Erythroblast (primary cell): Measurements from ENCODE around the gene RPL28.
A peak's percentile ranks its signal among the peaks of the same experiment; 100 is the strongest.
"Not testable (repeated sequence)": the region's sequence is repeated elsewhere in the genome, so short reads cannot be mapped to it uniquely, and the experiment has no call there.

Experiments used
- DNase-seq, 2 experiments: peaks; one replicate each; lab custom pipeline; 2025; lab: John Stamatoyannopoulos, UW
- GATA1 ChIP-seq: IDR thresholded peaks from 2 replicates; pipeline ENCODE4 v1.6.1; 2011; ENCODE audit warnings: low read depth, mild to moderate bottlenecking, control low read depth, low read length, moderate library complexity
- POLR2A ChIP-seq: IDR thresholded peaks from 2 replicates; pipeline ENCODE4 v1.6.1; 2011; ENCODE audit warnings: mild to moderate bottlenecking, low read length

RPL28 gene

GRCh38 chr19:55402509-55402908, 16.8 kb downstream of the RPL28 start:
- TF ChIP-seq POLR2A (no peak), GATA1 (no peak)
- DNase-seq, result no peak

DNA sequence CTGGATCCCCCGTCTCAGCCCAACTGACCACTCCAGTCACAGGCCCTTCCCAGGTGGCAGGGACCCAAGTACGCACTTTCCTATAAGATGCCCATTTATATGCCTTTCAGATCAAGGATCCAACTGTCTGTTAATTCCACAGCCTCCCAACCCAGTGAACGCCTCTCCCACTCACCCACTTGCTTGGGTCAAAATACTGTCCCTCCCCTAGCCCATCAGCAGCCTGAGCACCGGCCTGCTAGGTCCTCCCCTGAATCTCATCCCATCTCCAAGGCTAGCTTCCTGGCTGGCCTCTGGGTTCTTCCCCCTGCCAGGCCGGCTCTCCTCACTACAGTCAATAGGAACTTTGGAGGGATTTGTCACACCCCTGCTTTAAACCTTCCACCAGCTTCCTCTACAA, 19.9 kb downstream of the RPL28 start:
- DNase-seq, result no peak
- TF ChIP-seq GATA1 (no peak), POLR2A (no peak)

DNA sequence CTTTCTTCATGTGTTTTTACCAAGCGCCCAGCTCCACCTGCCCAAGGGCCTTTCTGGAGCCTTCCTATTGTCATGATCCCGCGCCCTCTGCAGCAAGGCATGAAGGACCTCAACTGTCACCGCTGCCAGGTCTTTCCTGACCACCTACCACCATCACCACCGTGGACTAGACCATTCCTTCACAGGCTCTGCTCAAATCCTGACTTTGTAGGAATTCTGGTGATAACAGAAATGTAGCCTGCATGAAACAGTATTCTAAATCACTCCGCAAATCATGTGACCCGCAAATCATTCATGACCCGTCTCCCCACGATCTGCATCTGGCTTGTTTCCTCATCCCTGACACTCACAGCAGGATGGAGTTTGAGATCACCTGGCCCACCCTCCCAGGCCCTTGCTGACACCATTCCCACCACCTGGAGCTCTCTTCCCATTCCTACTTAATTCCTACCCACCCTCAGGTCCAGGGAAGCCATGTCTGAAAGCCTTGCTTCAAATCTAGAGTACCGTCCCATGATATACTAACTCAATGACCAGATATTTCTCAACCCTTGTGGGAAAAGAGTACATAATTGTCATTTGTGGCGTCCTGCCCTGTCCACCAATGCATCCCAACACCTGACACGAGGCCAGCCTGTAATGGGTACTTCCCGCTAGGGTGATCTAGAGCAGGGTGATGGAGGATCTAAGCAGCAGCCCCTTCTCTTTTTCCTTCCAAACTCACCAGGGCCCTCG, 20.5 kb downstream of the RPL28 start:
- peak in 1 of 2 experiments; percentile 51 for DNase-seq
- TF ChIP-seq POLR2A, result no peak
- TF ChIP-seq GATA1, result no peak

DNA sequence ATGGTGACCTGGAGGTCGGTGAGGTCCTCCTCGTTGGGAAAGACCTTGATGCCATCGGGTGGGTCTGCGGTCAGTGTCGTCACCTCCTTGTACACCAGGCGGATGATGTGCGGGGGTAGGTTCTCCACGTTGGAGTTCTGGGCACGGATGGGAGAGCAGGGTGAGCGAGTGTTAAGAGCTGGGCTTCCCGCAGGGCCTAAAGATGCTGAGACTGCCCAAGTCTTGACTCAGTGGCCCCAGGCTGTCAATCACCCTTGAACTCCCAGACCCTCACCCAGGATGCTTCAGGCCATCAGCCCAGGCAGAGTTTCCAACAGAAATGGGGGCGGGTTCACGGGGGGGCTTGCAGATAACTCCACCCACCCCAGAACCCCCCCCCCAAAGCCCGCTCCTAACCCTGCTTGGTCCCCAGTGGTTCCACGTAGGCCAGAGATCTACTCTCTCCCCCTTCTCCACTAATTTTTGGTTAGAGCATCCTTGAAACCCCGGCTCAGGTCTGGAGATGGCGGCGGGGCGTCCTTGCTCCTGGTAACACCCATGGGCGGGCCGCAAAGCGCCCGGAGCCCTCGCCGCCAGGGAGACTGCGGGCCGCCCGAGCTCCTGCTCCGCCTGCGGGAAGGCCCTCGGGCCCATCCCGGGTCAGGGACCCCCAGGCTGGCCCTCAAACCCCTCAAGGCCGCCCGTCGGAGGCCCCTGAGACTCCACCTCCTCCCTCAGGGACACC, 21.3 kb downstream of the RPL28 start:
- peak; percentile 76 to 86 for DNase-seq

DNA sequence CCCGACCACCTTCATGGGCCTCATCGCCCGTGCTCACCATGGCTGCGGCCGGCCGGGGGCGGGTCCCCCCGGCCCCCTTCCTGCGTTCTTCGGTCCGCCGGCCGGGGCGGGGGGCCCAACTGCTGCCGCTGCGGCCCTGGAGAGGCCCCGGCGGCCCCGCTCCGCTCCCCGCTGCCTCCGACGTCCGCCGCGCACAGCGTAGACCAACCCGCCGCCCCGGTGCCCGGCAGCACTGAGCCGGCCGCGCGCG, 21.7 kb downstream of the RPL28 start, which contains the start of gene UBE2S:
Gene UBE2S (minus strand): TSS at position 239 of the 250 bp plus-strand sequence. CDS start 199 bp downstream, at position 40.
- peak; percentile 96 for TF ChIP-seq POLR2A
- DNase-seq, result not testable (repeated sequence)

More for the DNA sequence above, 21.3 kb downstream of the RPL28 start:
- no peak for TF ChIP-seq POLR2A
- TF ChIP-seq GATA1, result no peak

GRCh38 chr19:55407800-55408532, 22.2 kb downstream of the RPL28 start:
- DNase-seq, result peak; percentile 98 to 99
- TF ChIP-seq POLR2A, result peak; percentile 72
- TF ChIP-seq GATA1, result no peak

DNA sequence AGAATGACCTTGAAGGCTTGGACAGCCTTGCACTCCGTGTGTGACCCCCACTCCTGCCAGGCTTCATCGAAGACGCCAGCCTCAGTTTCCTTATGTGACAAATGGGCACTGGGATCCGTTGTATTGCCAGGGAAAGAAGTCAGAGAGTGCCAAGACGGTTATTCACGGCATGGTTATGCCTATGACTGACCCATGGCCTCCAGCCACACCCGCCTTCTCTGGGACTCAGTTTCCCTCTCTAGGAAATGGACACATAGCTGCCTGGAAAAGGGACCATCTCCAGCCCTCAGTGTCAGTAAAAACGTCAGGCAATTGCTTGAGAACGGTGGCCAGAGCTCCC, 22.8 kb downstream of the RPL28 start:
- TF ChIP-seq GATA1 (no peak), POLR2A (no peak)
- DNase-seq, result no peak

- DNase-seq, result not testable (repeated sequence)
Measured at GRCh38 chr19:55409179-55409578, 23.4 kb downstream of the RPL28 start.

GRCh38 chr19:55410168-55410567, 24.4 kb downstream of the RPL28 start:
- no peak for TF ChIP-seq GATA1
- DNase-seq, result no peak

DNA sequence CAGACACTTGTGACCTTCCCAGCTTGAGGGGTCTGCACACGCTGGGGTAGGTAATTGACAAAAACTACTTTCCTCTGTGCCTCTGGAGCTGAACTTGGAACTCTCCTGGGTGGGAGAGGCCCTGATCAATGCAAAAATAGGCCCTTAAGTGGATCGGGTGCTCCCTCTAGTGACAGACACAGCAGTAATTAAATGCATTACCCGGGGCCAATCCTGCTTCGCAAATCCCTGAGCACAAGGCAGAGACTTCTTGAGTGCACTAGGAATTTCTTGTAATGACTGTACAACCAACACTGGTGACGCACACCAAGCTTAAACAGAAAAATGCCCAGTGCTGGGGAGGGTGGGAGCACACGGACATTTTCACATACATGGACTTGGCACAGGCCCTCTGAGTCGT, 32.5 kb downstream of the RPL28 start:
- TF ChIP-seq POLR2A, result no peak
- no peak for TF ChIP-seq GATA1
- DNase-seq, result peak; percentile 72 to 84

GRCh38 chr19:55419103-55419502, 33.4 kb downstream of the RPL28 start:
- no peak for TF ChIP-seq GATA1
- DNase-seq, result no peak

GRCh38 chr19:55419624-55420236, 34.0 kb downstream of the RPL28 start:
- TF ChIP-seq POLR2A, result no peak
- TF ChIP-seq GATA1, result no peak
- DNase-seq, result no peak

- not testable (repeated sequence) for DNase-seq
Measured at GRCh38 chr19:55421281-55421680, 35.5 kb downstream of the RPL28 start.

DNA sequence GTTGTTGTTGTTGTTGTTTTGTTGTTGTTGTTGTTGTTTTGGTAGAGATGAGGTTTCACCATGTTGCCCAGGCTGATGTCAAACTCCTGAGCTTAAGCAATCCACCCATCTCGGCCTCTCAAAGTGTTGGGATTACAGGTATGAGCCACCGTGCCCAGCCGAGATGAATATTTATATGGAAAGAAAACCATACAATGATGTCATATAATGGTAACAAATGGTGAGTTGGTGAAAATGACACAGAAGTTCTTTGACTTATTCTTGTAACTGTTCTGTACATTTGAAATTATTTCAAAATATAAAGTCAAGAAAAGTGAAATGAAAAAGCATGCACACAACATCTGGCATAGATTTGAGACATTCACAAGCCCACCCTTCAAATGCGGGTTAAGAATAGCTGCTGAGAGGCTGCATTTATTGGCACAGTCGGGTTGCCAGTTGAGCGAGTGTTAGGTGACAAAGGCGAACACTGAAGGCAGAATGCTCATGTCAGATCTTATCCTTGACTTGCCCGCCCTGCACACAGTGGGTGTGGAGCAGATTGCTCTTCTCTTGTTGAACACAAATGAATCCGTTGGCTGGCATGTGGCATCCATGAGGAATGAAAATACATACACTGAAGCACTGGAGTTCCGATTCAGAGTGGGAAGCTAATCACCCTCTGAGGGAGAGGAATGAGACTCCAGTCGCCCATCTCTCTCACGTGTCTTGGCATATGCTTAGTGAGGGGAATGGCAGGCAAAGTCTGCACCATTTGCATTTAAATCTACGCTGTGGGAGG, 37.7 kb downstream of the RPL28 start:
- TF ChIP-seq POLR2A, result no peak
- TF ChIP-seq GATA1, result no peak
- DNase-seq, result no peak
